K562 (cell line): ENCODE data around the gene GABRA5. TPM values are rescaled to one million over a fixed set of nuclear protein-coding genes. Genes with fewer than 3 reads are reported as not detected.
A peak's percentile ranks its signal among the peaks of the same experiment; 100 is the strongest.

Source experiments
- ATAC-seq: fragments of 200-7000 bp; cut with Tn5 transposase; 3 replicates; pipeline ENCODE4 v1.9.1; 2020; ENCODE audit warnings: moderate library complexity
- BruUV-seq: library from RNA; stranded (reverse); fragments of 400-500 nt; replicated peaks from 2 replicates; lab custom pipeline; 2021; lab: Mats Ljungman, UMichigan
- CTCF ChIA-PET: fragments of 300-600 bp; formaldehyde crosslinking; extraction: SDS; loops from one replicate; lab custom pipeline; 2021; ENCODE audit warnings: low intra/inter-chr PET ratio; lab: Yijun Ruan, JAX
- POLR2A ChIA-PET: fragments of 300-600, 350-650 bp; sonication (Branson Sonifier 250); formaldehyde crosslinking; extraction: SDS; loops from one replicate; lab custom pipeline; 2021; ENCODE audit warnings: antibody characterized with exemption, inconsistent platforms; lab: Yijun Ruan, JAX
- DNase-seq, 4 experiments: peaks; one replicate each; pipeline versions ENCODE4 v3.0.0 to v3.0.0-alpha.2; 2011 to 2018; ENCODE audit warnings: low spot score in 3 of 4, mixed read lengths in 3 of 4; ENCODE audit errors: extremely low read depth in 1 of 4
- FAIRE-seq: peaks from 2 replicates; lab custom pipeline; 2011; peaks lifted over from hg19 to GRCh38; lab: Jason Lieb, UNC
- H2AFZ ChIP-seq: 2 replicates; pipeline ENCODE4 v1.6.0; 2011; ENCODE audit warnings: low read depth, low read length, control low read depth, inconsistent platforms
- H3K27ac ChIP-seq: fragments of 200-600 bp; 3 replicates; pipeline ENCODE4 v1.8.0; 2011; ENCODE audit warnings: low read depth, mild to moderate bottlenecking, control low read depth, inconsistent platforms, low read length, moderate library complexity, mixed read lengths; ENCODE audit errors: extremely low read depth
- H3K27me3 ChIP-seq, 2 experiments: fragments of 300-600 bp in 1 of 2; 2 replicates in 1 of 2; 3 replicates in 1 of 2; pipeline versions ENCODE4 v1.6.0 to v1.8.0; 2011; ENCODE audit warnings: inconsistent platforms in 2 of 2, low read length in 2 of 2, mild to moderate bottlenecking in 1 of 2, mixed read lengths in 1 of 2, moderate library complexity in 1 of 2; ENCODE audit not compliant: control insufficient read depth in 2 of 2, insufficient read depth in 2 of 2
- H3K36me3 ChIP-seq: fragments of 300-600 bp; 3 replicates; pipeline ENCODE4 v1.8.0; 2011; ENCODE audit warnings: mild to moderate bottlenecking, low read length, inconsistent platforms; ENCODE audit not compliant: control insufficient read depth, insufficient read depth
- H3K4me1 ChIP-seq, 2 experiments: fragments of 200-600 bp in 1 of 2; replicated peaks in 1 of 2; 2 replicates in 1 of 2; 3 replicates in 1 of 2; pipeline versions ENCODE4 v1.5.1 to v1.8.0; 2011; ENCODE audit warnings: inconsistent platforms in 2 of 2, low read length in 2 of 2, mild to moderate bottlenecking in 1 of 2, mixed read lengths in 1 of 2, moderate library complexity in 1 of 2; ENCODE audit not compliant: control insufficient read depth in 2 of 2, insufficient read depth in 2 of 2
- H3K4me2 ChIP-seq: 2 replicates; pipeline ENCODE4 v1.6.1; 2011; ENCODE audit warnings: low read length, control low read depth, inconsistent platforms, mixed read lengths; ENCODE audit not compliant: insufficient read depth
- H3K4me3 ChIP-seq: fragments of 200-600 bp; sonication (generic), shearing (Covaris generic); 2 replicates; pipeline ENCODE4 v1.5.1; 2016; ENCODE audit warnings: control low read depth, inconsistent platforms
- H3K79me2 ChIP-seq: fragments of 200-600 bp; 3 replicates; pipeline ENCODE4 v1.8.0; 2011; ENCODE audit warnings: low read length, inconsistent platforms; ENCODE audit not compliant: control insufficient read depth, insufficient read depth
- H3K9ac ChIP-seq, 2 experiments: 2 replicates each; pipeline versions ENCODE4 v1.6.0 to v1.6.1; 2011; ENCODE audit warnings: low read depth in 2 of 2, low read length in 2 of 2, control low read depth in 1 of 2, inconsistent platforms in 1 of 2, mild to moderate bottlenecking in 1 of 2, mixed read lengths in 1 of 2; ENCODE audit not compliant: insufficient read depth in 1 of 2
- H3K9me1 ChIP-seq: one replicate; pipeline ENCODE4 v1.6.0; 2011; ENCODE audit warnings: inconsistent platforms, mild to moderate bottlenecking, low read length, moderate library complexity; ENCODE audit not compliant: control insufficient read depth, insufficient read depth
- H3K9me3 ChIP-seq: replicated peaks from 2 replicates; pipeline ENCODE4 v1.5.1; 2011; ENCODE audit warnings: low read depth, low read length, inconsistent platforms; ENCODE audit not compliant: control insufficient read depth, insufficient read depth
- H4K20me1 ChIP-seq: replicated peaks from 2 replicates; pipeline ENCODE4 v1.6.1; 2011; ENCODE audit warnings: low read length, inconsistent platforms, mixed read lengths; ENCODE audit not compliant: control insufficient read depth, insufficient read depth
- CHD4 ChIP-seq: fragments of 200-600 bp; sonication (generic); IDR thresholded peaks from 3 replicates; pipeline ENCODE4 v1.6.1; 2012; ENCODE audit warnings: low read depth, mild to moderate bottlenecking, mixed read lengths, low read length, inconsistent platforms; ENCODE audit not compliant: insufficient read depth, insufficient replicate concordance, poor library complexity, severe bottlenecking
- CTCF ChIP-seq, 3 experiments: IDR thresholded peaks in 2 of 3; conservative IDR thresholded peaks in 1 of 3; 2 replicates each; pipeline ENCODE4 v1.5.1; 2011 to 2012; ENCODE audit warnings: low read length in 3 of 3, mild to moderate bottlenecking in 3 of 3, control low read depth in 2 of 3, improper control_type of control experiment in 1 of 3, inconsistent platforms in 1 of 3, low read depth in 1 of 3, mixed read lengths in 1 of 3, moderate library complexity in 1 of 3; ENCODE audit not compliant: insufficient read depth in 2 of 3
- HMGXB4 ChIP-seq: sonication (generic); formaldehyde crosslinking; IDR thresholded peaks from 2 replicates; pipeline ENCODE4 v1.8.1; 2023; ENCODE audit warnings: mild to moderate bottlenecking, missing genetic modification reagents
- NEUROD1 ChIP-seq: fragments of 150-350 bp; IDR thresholded peaks from 2 replicates; pipeline ENCODE4 v1.6.1; 2014; ENCODE audit warnings: borderline replicate concordance, low read length, low read depth; ENCODE audit not compliant: partially characterized antibody
- NFRKB ChIP-seq: fragments of 450-650 bp; IDR thresholded peaks from 2 replicates; pipeline ENCODE4 v1.6.1; 2016; ENCODE audit warnings: low read depth
- RAD21 ChIP-seq, 2 experiments: fragments of 250-450 bp in 1 of 2; fragments of 450-650 bp in 1 of 2; sonication (Bioruptor Pico) in 1 of 2; formaldehyde crosslinking in 1 of 2; IDR thresholded peaks in 1 of 2; conservative IDR thresholded peaks in 1 of 2; 2 replicates each; pipeline versions ENCODE4 v1.4.0 to v1.8.0; 2020 to 2022; ENCODE audit warnings: mild to moderate bottlenecking in 2 of 2, moderate library complexity in 1 of 2
- ZSCAN29 ChIP-seq: fragments of 450-650 bp; IDR thresholded peaks from 2 replicates; pipeline ENCODE4 v1.6.1; 2017
- WGBS: fragments of 100-300 bp; shearing (Covaris generic); methylation state at CpG from one replicate; pipeline ENCODE4 v1.1.6; 2016; ENCODE audit warnings: low coverage, mixed read lengths; ENCODE audit not compliant: insufficient coverage; ENCODE audit errors: missing lambda C conversion rate; 5-methylcytosine and 5-hydroxymethylcytosine counted together
- in situ Hi-C: fragments of 300-500 bp; cut with MboI; formaldehyde crosslinking; loops from 4 replicates; pipeline ENCODE4 v1.15.0; 2018; ENCODE audit warnings: inconsistent platforms, mixed read lengths
- intact Hi-C: fragments of 100-400 bp; cut with micrococcal nuclease; formaldehyde crosslinking; loops from 2 replicates; pipeline ENCODE4 v1.14.2; 2022
- polyA plus RNA-seq, 8 experiments: library from polyadenylated mRNA; depleted of rRNA in 4 of 8; stranded (reverse) in 5 of 8; unstranded in 3 of 8; fragments of >200 nt; fragmentation: Nextera tagmentation in 2 of 8; fragmentation: Illumina TruSeq in 1 of 8; extraction: Ambion mirVana in 2 of 8; extraction: Trizol in 1 of 8; gene quantifications; 2 replicates each; pipeline versions ENCODE4 v1.2.1 to v1.2.3, GENCODE V29; 2011 to 2014; ENCODE audit warnings: inconsistent platforms in 1 of 8, missing spikeins in 1 of 8
- total RNA-seq, 7 experiments: library from RNA; depleted of rRNA in 6 of 7; stranded (reverse); fragments of >200 nt in 6 of 7; fragmentation: Illumina TruSeq in 2 of 7; extraction: Trizol in 2 of 7; gene quantifications; 2 replicates each; pipeline versions ENCODE4 v1.2.1 to v1.2.3, GENCODE V29; 2011 to 2021; ENCODE audit warnings: low replicate concordance in 1 of 7

GABRA5 gene
- total and polyA plus RNA-seq, 9 of the 15 experiments (the other 6 are each of a cell fraction or from before 2014, with no cell fraction given): not detected

- peaks cover 5 to 8% of the 10 kb centered on the region in 2 experiments; a peak in 2 of 5 replicates for H3K27me3 ChIP-seq
- no TSS peak for BruUV-seq
- ATAC-seq: peak; percentile 75
- H3K36me3 ChIP-seq: no peaks in the 10 kb centered on the region
- H2AFZ ChIP-seq: no peak overlapping the region
- intact Hi-C loops (no loop called here), in situ Hi-C loops (no loop called here)
- no peak overlapping the region for H3K9ac ChIP-seq
- H3K79me2 ChIP-seq: no peaks in the 10 kb centered on the region
- no peaks in the 10 kb centered on the region; the same call in 1 of the 2 replicates for H4K20me1 ChIP-seq
- no peaks in the 10 kb centered on the region for H3K9me3 ChIP-seq
- H3K9me1 ChIP-seq: no peaks in the 10 kb centered on the region
- ChIA-PET POLR2A (no interaction called here), CTCF (interaction anchor here (0.6 to 0.7 kb wide), 2 partner anchors 85 to 277 kb away, joined by 3 read pairs; no protein-coding TSS in a partner anchor)
- no peak overlapping the region for H3K4me2 ChIP-seq
- 0% methylated on average over 8 of the region's 9 CpGs for WGBS
- H3K4me3 ChIP-seq: no peak overlapping the region
- no peaks in the 10 kb centered on the region for H3K4me1 ChIP-seq
- TF ChIP-seq NEUROD1 (no peak), NFRKB (no peak), CTCF (IDR thresholded peaks at IDR 0.05 in 2 of 3, conservative IDR thresholded peaks at IDR 0.05 in 1 of 3; ENCODE audit: insufficient read depth in 2 of 3, low read depth in 1 of 3, low read length in 3 of 3) (peak; percentile 42 to 59 (median 48); a peak in 5 of 6 replicates), HMGXB4 (CRISPR knock-in tag) (no peak), ZSCAN29 (no peak), CHD4 (no peak), RAD21 (CRISPR knock-in tag; conservative IDR thresholded peaks at IDR 0.05 in 1 of 2, IDR thresholded peaks at IDR 0.05 in 1 of 2) (peak; percentile 18 to 46; a peak in 2 of 4 replicates)
- peak; percentile 14 to 39 (median 18) for DNase-seq
- peak; percentile 72 for FAIRE-seq
- no peak overlapping the region for H3K27ac ChIP-seq
Measured at GRCh38 chr15:26974120-26974780, 107.4 kb downstream of the GABRA5 start.
